HuH-7.5 (cell line): ENCODE data around the gene AFF1.
"Not testable (repeated sequence)": the region's sequence is repeated elsewhere in the genome, so short reads cannot be mapped to it uniquely, and the experiment has no call there.

ENCODE experiments used
- DNase-seq: peaks from one replicate; pipeline ENCODE4 v3.0.0; 2011; ENCODE audit warnings: low spot score

Gene AFF1

GRCh38 chr4:87037171-87037570 is 102.4 kb downstream of the AFF1 start:
- DNase-seq = not testable (repeated sequence)

- DNase-seq = no peak
Measured at GRCh38 chr4:87037671-87038334, 103.0 kb downstream of the AFF1 start.

GRCh38 chr4:87038837-87039615 is 104.2 kb downstream of the AFF1 start:
- no peak for DNase-seq

- no peak for DNase-seq
Measured at GRCh38 chr4:87041141-87041540, 106.3 kb downstream of the AFF1 start.

GRCh38 chr4:87042221-87042620 is 107.4 kb downstream of the AFF1 start:
- DNase-seq = no peak

- no peak for DNase-seq
Measured at GRCh38 chr4:87042986-87043820, 108.4 kb downstream of the AFF1 start.

- no peak for DNase-seq
Measured at GRCh38 chr4:87044511-87045233, 109.9 kb downstream of the AFF1 start.

GRCh38 chr4:87045234-87045558 is 110.4 kb downstream of the AFF1 start:
- DNase-seq = no peak

- DNase-seq = no peak
Measured at GRCh38 chr4:87045659-87046058, 110.8 kb downstream of the AFF1 start.

GRCh38 chr4:87046121-87046551 is 111.3 kb downstream of the AFF1 start:
- no peak for DNase-seq

- DNase-seq = no peak
Measured at GRCh38 chr4:87047281-87047798, 112.5 kb downstream of the AFF1 start.

- DNase-seq = no peak
Measured at GRCh38 chr4:87049508-87049907, 114.7 kb downstream of the AFF1 start.

- no peak for DNase-seq
Measured at GRCh38 chr4:87050596-87050995, 115.8 kb downstream of the AFF1 start.

- DNase-seq = no peak
Measured at GRCh38 chr4:87051121-87051713, 116.4 kb downstream of the AFF1 start.

- no peak for DNase-seq
Measured at GRCh38 chr4:87052615-87053014, 117.8 kb downstream of the AFF1 start.

GRCh38 chr4:87053176-87053658 is 118.4 kb downstream of the AFF1 start:
- DNase-seq = no peak

GRCh38 chr4:87053802-87054767 is 119.3 kb downstream of the AFF1 start:
- DNase-seq = no peak

GRCh38 chr4:87054900-87055299 is 120.1 kb downstream of the AFF1 start:
- no peak for DNase-seq

GRCh38 chr4:87055311-87055710 is 120.5 kb downstream of the AFF1 start:
- DNase-seq = no peak

- no peak for DNase-seq
Measured at GRCh38 chr4:87056881-87057280, 122.1 kb downstream of the AFF1 start.
